SK-N-SH treated with all-trans-retinoic acid at 6 μM for 48 hours (cell line): ENCODE data around the gene CDC42EP5.
"Not testable (repeated sequence)": the region's sequence is repeated elsewhere in the genome, so short reads cannot be mapped to it uniquely, and the experiment has no call there.

Experiments
- ARNTL ChIP-seq: fragments of 450-650 bp; formaldehyde crosslinking; IDR thresholded peaks from 2 replicates; pipeline ENCODE4 v1.5.0; 2020; ENCODE audit warnings: low read depth, mild to moderate bottlenecking, moderate library complexity, borderline replicate concordance
- CSDC2 ChIP-seq: fragments of 250-450 bp; sonication (Bioruptor Pico); IDR thresholded peaks from 2 replicates; pipeline ENCODE4 v1.5.0; 2020; ENCODE audit warnings: mild to moderate bottlenecking, moderate library complexity
- PPARA ChIP-seq: fragments of 250-450 bp; sonication (Bioruptor Pico); IDR thresholded peaks from 2 replicates; pipeline ENCODE4 v1.5.0; 2020; ENCODE audit warnings: mild to moderate bottlenecking, borderline replicate concordance
- RARB ChIP-seq: fragments of 250-450 bp; sonication (Bioruptor Pico); IDR thresholded peaks from 2 replicates; pipeline ENCODE4 v1.8.0; 2021; ENCODE audit warnings: mild to moderate bottlenecking, moderate library complexity
- SNAI2 ChIP-seq: fragments of 250-450 bp; sonication (Bioruptor Pico); IDR thresholded peaks from 2 replicates; pipeline ENCODE4 v1.5.0; 2020; ENCODE audit warnings: mild to moderate bottlenecking, moderate library complexity
- TOX ChIP-seq: fragments of 250-450 bp; sonication (Bioruptor Pico); IDR thresholded peaks from 2 replicates; pipeline ENCODE4 v1.8.0; 2021; ENCODE audit warnings: mild to moderate bottlenecking, moderate library complexity, borderline replicate concordance
- ZC3H10 ChIP-seq: fragments of 250-450 bp; sonication (Bioruptor Pico); IDR thresholded peaks from 2 replicates; pipeline ENCODE4 v1.5.1; 2021; ENCODE audit warnings: mild to moderate bottlenecking, moderate library complexity
- ZFP3 ChIP-seq: fragments of 250-450 bp; sonication (Bioruptor Pico); IDR thresholded peaks from 2 replicates; pipeline ENCODE4 v1.5.0; 2020; ENCODE audit warnings: mild to moderate bottlenecking, moderate library complexity
- ZFP30 ChIP-seq: fragments of 450-650 bp; formaldehyde crosslinking; IDR thresholded peaks from 2 replicates; pipeline ENCODE4 v1.5.0; 2022; ENCODE audit warnings: mild to moderate bottlenecking, moderate library complexity
- ZNF565 ChIP-seq: fragments of 450-650 bp; formaldehyde crosslinking; conservative IDR thresholded peaks from 2 replicates; pipeline ENCODE4 v1.5.0; 2020; ENCODE audit warnings: low read depth, mild to moderate bottlenecking, moderate library complexity
- ZNF8 ChIP-seq: fragments of 450-650 bp; formaldehyde crosslinking; IDR thresholded peaks from 2 replicates; pipeline ENCODE4 v1.5.0; 2020; ENCODE audit warnings: mild to moderate bottlenecking, moderate library complexity
- TF ChIP-seq, protein P1 (sequence below): fragments of 250-450 bp; sonication (Bioruptor Pico); IDR thresholded peaks from 2 replicates; pipeline ENCODE4 v1.5.0; 2020; ENCODE audit warnings: mild to moderate bottlenecking, moderate library complexity
- TF ChIP-seq, protein P2 (sequence below): fragments of 250-450 bp; sonication (Bioruptor Pico); IDR thresholded peaks from 2 replicates; pipeline ENCODE4 v1.8.0; 2021; ENCODE audit warnings: low read depth, mild to moderate bottlenecking, moderate library complexity, borderline replicate concordance
- TF ChIP-seq, protein P3 (sequence below): fragments of 250-450 bp; sonication (Bioruptor Pico); IDR thresholded peaks from 2 replicates; pipeline ENCODE4 v1.8.0; 2020; ENCODE audit warnings: mild to moderate bottlenecking, moderate library complexity, borderline replicate concordance

DNA sequence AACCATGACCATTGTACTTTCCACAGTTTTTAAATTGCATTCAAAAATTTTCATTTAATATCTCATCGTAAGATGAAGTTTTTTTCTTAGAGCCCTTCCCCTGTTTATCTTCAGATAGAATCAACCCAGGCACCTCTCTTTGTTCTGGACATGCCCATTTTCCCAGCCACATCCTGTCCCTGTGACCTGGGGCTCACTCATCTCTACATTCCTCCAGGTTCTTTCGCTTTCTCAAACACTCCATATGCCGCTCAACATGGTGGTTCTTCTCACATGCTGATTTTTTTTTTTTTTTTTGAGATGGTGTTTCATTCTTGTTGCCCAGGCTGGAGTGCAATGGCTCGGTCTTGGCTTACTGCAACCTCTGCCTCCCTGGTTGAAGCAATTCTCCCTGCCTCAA, 32.4 kb upstream of the CDC42EP5 start:
- TF ChIP-seq, protein P1, sequence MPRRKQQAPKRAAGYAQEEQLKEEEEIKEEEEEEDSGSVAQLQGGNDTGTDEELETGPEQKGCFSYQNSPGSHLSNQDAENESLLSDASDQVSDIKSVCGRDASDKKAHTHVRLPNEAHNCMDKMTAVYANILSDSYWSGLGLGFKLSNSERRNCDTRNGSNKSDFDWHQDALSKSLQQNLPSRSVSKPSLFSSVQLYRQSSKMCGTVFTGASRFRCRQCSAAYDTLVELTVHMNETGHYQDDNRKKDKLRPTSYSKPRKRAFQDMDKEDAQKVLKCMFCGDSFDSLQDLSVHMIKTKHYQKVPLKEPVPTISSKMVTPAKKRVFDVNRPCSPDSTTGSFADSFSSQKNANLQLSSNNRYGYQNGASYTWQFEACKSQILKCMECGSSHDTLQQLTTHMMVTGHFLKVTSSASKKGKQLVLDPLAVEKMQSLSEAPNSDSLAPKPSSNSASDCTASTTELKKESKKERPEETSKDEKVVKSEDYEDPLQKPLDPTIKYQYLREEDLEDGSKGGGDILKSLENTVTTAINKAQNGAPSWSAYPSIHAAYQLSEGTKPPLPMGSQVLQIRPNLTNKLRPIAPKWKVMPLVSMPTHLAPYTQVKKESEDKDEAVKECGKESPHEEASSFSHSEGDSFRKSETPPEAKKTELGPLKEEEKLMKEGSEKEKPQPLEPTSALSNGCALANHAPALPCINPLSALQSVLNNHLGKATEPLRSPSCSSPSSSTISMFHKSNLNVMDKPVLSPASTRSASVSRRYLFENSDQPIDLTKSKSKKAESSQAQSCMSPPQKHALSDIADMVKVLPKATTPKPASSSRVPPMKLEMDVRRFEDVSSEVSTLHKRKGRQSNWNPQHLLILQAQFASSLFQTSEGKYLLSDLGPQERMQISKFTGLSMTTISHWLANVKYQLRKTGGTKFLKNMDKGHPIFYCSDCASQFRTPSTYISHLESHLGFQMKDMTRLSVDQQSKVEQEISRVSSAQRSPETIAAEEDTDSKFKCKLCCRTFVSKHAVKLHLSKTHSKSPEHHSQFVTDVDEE (CRISPR knock-in tag): not testable (repeated sequence)
- TF ChIP-seq SNAI2 (CRISPR knock-in tag); ZNF8 (CRISPR knock-in tag); RARB; ZFP30 (CRISPR knock-in tag); ARNTL (CRISPR knock-in tag); ZNF565 (CRISPR knock-in tag); ZFP3 (CRISPR knock-in tag); CSDC2; TOX (CRISPR knock-in tag); ZC3H10; PPARA: not testable (repeated sequence)
- TF ChIP-seq, protein P2, sequence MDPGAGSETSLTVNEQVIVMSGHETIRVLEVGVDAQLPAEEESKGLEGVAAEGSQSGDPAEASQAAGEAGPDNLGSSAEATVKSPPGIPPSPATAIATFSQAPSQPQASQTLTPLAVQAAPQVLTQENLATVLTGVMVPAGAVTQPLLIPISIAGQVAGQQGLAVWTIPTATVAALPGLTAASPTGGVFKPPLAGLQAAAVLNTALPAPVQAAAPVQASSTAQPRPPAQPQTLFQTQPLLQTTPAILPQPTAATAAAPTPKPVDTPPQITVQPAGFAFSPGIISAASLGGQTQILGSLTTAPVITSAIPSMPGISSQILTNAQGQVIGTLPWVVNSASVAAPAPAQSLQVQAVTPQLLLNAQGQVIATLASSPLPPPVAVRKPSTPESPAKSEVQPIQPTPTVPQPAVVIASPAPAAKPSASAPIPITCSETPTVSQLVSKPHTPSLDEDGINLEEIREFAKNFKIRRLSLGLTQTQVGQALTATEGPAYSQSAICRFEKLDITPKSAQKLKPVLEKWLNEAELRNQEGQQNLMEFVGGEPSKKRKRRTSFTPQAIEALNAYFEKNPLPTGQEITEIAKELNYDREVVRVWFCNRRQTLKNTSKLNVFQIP: not testable (repeated sequence)
- TF ChIP-seq, protein P3, sequence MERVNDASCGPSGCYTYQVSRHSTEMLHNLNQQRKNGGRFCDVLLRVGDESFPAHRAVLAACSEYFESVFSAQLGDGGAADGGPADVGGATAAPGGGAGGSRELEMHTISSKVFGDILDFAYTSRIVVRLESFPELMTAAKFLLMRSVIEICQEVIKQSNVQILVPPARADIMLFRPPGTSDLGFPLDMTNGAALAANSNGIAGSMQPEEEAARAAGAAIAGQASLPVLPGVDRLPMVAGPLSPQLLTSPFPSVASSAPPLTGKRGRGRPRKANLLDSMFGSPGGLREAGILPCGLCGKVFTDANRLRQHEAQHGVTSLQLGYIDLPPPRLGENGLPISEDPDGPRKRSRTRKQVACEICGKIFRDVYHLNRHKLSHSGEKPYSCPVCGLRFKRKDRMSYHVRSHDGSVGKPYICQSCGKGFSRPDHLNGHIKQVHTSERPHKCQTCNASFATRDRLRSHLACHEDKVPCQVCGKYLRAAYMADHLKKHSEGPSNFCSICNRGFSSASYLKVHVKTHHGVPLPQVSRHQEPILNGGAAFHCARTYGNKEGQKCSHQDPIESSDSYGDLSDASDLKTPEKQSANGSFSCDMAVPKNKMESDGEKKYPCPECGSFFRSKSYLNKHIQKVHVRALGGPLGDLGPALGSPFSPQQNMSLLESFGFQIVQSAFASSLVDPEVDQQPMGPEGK (CRISPR knock-in tag): not testable (repeated sequence)
